Spinal cord (tissue), 10 donors: ENCODE measurements around the gene MTF1. TPM values are rescaled to one million over a fixed set of nuclear protein-coding genes. Genes with fewer than 3 reads are reported as not detected.
A peak's percentile ranks its signal among the peaks of the same experiment; 100 is the strongest.
"Not testable (repeated sequence)": the region's sequence is repeated elsewhere in the genome, so short reads cannot be mapped to it uniquely, and the experiment has no call there.

Experiments used
- DNase-seq, 6 donors: peaks; one replicate each; pipeline versions ENCODE4 v3.0.0 to v3.0.0-alpha.2; 2013 to 2015; ENCODE audit warnings: low spot score in 6 of 6, low read depth in 4 of 6
- H3K27ac ChIP-seq: one replicate; pipeline ENCODE4 v1.5.1; 2013; ENCODE audit warnings: low read depth, low read length, control low read depth
- H3K27me3 ChIP-seq: one replicate; pipeline ENCODE4 v1.6.1; 2013; ENCODE audit warnings: low read length; ENCODE audit not compliant: control insufficient read depth, insufficient read depth
- H3K36me3 ChIP-seq: one replicate; pipeline ENCODE4 v1.6.1; 2013; ENCODE audit warnings: low read length; ENCODE audit not compliant: control insufficient read depth, insufficient read depth
- H3K4me1 ChIP-seq: one replicate; pipeline ENCODE4 v1.6.1; 2013; ENCODE audit warnings: low read length; ENCODE audit not compliant: control insufficient read depth, insufficient read depth
- H3K4me3 ChIP-seq: one replicate; pipeline ENCODE4 v1.5.1; 2013; ENCODE audit warnings: low read depth, low read length, control low read depth
- H3K9me3 ChIP-seq: one replicate; pipeline ENCODE4 v1.6.1; 2013; ENCODE audit warnings: low read length; ENCODE audit not compliant: control insufficient read depth, insufficient read depth
- whole genome bisulfite sequencing: methylation state at CpG from one replicate; pipeline ENCODE4 v1.1.5; 2013; ENCODE audit warnings: missing lambda C conversion rate; ENCODE audit not compliant: insufficient coverage; 5-methylcytosine and 5-hydroxymethylcytosine counted together
- polyA plus RNA-seq, 2 donors: library from polyadenylated mRNA; unstranded; fragments of 120-200 nt; gene quantifications; one replicate each; pipeline ENCODE4 v1.2.1, GENCODE V29; 2013; ENCODE audit not compliant: insufficient read length in 2 of 2
- total RNA-seq, 2 donors: library from RNA; depleted of rRNA in 1 of 2; stranded (reverse); fragments of 120-200 nt in 1 of 2; fragments of >200 nt in 1 of 2; gene quantifications; one replicate each; pipeline versions ENCODE4 v1.2.3 to v1.2.4, GENCODE V29; 2013 to 2014
- donor health status: healthy.

The MTF1 gene
- total and polyA plus RNA-seq, 4 donors = 3.1 to 8.6 (median 5.9) TPM

DNA sequence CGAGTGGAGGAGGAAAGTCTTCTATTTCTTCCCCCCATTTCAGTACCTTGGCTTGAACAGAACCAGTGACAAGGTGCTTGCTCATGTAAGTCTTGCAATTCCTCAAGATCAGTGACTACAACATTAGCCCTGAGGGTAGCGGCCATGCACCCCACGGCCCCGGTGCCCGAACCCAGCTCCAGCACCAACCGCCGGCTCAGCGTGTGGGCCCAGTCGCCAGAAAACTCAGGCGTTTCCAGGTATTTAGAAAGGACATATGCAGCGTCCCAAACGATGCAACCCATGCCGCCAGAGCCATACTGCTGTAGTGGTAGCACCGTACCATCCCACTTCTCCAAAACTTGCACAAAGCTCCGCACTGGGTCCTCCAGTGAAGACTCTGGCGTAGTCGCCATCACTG, 76.9 kb downstream of the MTF1 start:
- H3K27me3 ChIP-seq = peaks cover 7% of the 10 kb centered on the region

DNA sequence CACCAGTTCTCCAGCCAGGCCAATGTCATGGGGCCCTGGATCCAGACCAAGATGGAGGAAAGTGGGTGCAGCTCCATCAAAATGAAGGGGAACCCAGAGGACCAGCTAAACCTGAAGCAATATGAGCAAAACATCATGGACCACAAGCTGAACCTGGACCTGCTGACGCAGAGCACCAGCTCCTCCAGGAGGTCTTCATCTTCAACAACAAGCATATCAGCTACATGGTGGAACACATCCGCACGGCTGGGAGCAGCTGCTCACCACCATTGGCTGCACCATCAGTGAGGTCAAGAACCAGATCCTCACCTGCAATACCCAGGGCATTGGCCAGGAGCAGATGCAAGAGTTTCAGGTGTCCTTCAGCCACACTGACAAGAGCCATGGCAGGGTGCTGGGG, 80.7 kb downstream of the MTF1 start:
- Histone ChIP-seq H3K4me1 (no peaks in the 10 kb centered on the region), H3K4me3 (no peak overlapping the region), H3K27ac (no peak overlapping the region), H3K9me3 (no peaks in the 10 kb centered on the region), H3K36me3 (no peaks in the 10 kb centered on the region), H3K27me3 (peaks cover 9% of the 10 kb centered on the region)
- no peak for DNase-seq
- WGBS = 94% methylated on average over 3 of the region's 3 CpGs

More for the DNA sequence above, 76.9 kb downstream of the MTF1 start:
- Histone ChIP-seq H3K4me1 (no peaks in the 10 kb centered on the region), H3K27ac (no peak overlapping the region), H3K4me3 (no peak overlapping the region), H3K36me3 (no peaks in the 10 kb centered on the region), H3K9me3 (no peaks in the 10 kb centered on the region)
- 76% methylated on average over 12 of the region's 17 CpGs for WGBS
- no peak for DNase-seq

DNA sequence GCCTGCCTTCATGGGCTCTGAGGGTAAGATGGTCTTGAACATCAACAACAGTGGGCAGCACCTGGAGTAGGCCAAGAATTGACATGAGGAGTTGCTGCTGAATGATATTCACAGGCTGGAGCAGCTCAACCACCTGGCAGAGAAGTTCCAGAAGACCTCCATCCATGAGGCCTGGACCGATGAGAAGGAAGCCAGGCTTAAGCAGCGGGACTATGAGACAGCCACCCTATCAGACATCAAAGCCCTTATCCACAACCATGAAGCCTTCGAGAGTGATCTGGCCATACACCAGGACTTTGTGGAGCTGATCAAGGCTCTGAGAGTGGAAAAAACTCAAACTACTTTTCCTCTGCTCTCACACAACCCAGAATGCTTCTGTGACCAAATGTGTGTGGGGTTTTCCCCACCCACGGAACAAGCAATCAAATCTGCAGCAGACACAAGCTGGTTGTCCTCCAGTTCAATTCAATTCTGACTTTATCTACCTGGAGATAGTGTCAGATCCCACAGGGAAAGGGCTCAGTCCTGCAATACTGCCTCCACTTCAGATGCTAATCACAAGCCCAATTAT, 82.4 kb downstream of the MTF1 start:
- H3K27ac ChIP-seq = no peak overlapping the region
- WGBS = 86% methylated on average over 3 of the region's 4 CpGs
- no peak overlapping the region for H3K4me3 ChIP-seq
- H3K4me1 ChIP-seq = no peaks in the 10 kb centered on the region
- H3K9me3 ChIP-seq = no peaks in the 10 kb centered on the region
- DNase-seq = no peak
- peaks cover 7% of the 10 kb centered on the region for H3K27me3 ChIP-seq
- H3K36me3 ChIP-seq = no peaks in the 10 kb centered on the region

DNA sequence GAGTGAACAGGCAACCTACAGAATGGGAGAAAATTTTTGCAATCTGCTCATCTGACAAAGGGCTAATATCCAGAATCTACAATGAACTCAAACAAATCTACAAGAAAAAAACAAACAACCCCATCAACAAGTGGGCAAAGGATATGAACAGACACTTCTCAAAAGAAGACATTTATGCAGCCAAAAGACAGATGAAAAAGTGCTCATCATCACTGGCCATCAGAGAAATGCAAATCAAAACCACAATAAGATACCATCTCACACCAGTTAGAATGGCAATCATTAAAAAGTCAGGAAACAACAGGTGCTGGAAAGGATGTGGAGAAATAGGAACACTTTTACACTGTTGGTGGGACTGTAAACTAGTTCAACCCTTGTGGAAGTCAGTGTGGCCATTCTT, 88.0 kb downstream of the MTF1 start:
- peaks cover 25% of the 10 kb centered on the region for H3K27me3 ChIP-seq
- H3K9me3 ChIP-seq, H3K27ac ChIP-seq, H3K4me3 ChIP-seq, DNase-seq, H3K4me1 ChIP-seq, H3K36me3 ChIP-seq: not testable (repeated sequence)

DNA sequence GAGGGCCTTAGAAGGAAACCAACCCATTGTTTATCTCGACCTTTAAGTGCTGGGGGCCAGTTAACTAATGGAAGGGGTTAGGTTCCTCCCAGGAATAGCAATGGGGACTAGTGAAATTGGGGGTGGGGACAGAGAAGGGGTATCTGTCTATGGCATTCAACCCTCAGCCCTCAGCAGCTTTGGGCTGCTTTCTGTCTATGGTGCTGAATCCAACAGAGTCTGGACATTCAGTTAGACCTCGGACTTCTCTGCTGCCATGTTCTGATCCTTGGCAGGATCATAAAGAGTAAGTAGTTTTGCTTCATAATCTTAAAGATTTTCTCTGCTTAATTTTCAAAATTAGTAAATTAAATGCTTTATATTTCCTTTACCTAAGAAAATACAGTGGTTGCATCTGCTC, 91.9 kb downstream of the MTF1 start:
- Histone ChIP-seq H3K27me3 (peaks cover 59% of the 10 kb centered on the region), H3K27ac (no peak overlapping the region), H3K9me3 (no peaks in the 10 kb centered on the region), H3K4me1 (peaks cover 28% of the 10 kb centered on the region), H3K4me3 (no peak overlapping the region), H3K36me3 (no peaks in the 10 kb centered on the region)
- WGBS = 0% methylated on average over 1 of the region's 2 CpGs
- no peak for DNase-seq

DNA sequence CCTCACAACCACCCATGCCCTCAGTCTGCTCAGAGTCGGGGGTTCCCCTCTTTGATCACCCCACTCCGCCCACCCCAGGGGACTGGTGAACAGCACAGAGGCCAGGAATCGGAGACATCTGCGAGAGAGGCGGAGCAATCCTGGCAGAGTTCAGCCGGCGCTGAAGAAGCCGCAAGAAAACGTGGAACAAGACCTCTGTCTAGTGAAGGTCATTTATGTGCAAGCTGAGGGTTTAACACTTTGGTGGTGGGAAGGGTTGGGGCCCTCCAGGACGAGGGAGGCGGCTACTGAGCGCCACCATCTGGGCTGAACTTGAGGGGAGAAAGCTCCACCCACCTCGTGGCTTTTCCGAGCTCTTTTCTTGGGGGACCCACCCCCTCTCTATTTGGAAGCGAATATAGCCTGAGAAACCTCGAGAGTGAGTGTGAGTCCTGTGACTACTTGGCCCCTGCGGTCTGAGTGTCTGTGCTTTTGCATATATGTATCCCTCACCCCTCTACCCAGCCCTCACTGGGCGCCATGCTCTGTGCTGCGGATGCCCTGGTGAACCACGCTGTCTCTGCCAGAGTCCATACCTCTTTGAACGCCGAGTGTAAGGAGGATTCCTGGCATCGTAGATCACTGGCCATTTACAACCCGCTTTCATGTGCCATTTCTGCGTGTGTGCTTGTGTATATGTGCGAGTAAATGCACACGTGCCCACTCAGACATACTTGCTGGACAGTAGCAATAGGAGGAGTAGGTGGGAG, 93.3 kb downstream of the MTF1 start:
- Histone ChIP-seq H3K4me3 (peak overlapping the region; percentile 40), H3K36me3 (peaks cover 9% of the 10 kb centered on the region), H3K9me3 (no peaks in the 10 kb centered on the region), H3K27ac (no peak overlapping the region), H3K27me3 (peaks cover 72% of the 10 kb centered on the region), H3K4me1 (peaks cover 33% of the 10 kb centered on the region)
- WGBS = 4% methylated on average over 21 of the region's 27 CpGs
- peak in 3 of 6 donors; percentile 23 to 86 (median 58) for DNase-seq

DNA sequence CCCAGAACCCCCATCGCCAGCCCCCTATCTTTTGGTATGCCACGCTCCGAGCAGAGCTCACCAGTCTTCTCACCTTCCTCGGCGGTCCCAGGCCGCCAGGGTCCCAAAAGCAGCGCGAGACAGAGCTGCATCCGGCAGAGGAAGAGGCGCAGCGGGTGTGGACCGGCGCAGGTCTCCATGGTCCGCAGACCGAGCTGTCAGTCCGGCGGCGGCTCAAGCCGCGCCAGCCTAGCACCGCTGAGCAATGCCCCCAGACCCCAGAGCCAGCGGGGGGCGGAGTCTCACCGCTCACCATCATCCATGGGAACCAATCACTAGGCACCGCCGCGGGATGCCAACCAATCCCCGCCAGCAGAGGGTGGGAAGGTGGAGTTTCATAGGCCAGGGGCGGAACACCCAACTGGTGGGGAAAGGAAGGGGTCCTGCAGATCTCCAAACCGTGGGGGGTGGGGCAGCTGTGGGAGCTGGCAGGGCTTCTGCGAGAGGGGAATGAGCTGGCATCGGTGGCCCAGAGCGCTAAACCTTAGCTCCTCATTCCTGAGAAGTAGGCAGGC, 94.4 kb downstream of the MTF1 start, which contains the start of gene EPHA10:
Gene EPHA10, minus strand, starts transcription at position 233 of the 554 bp plus-strand sequence. Its CDS starts 54 bp downstream, at position 179.
- Histone ChIP-seq H3K4me3 (peak within 1 kb of the TSS; percentile 40), H3K4me1 (peaks cover 33% of the 10 kb centered on the region), H3K9me3 (no peaks in the 10 kb centered on the region), H3K36me3 (peaks cover 10% of the 10 kb centered on the region), H3K27me3 (peaks cover 76% of the 10 kb centered on the region), H3K27ac (no peak within 1 kb of the TSS)
- under 1% methylated on average over 31 of the region's 33 CpGs for WGBS
- peak; percentile 68 to 98 (median 84) for DNase-seq

DNA sequence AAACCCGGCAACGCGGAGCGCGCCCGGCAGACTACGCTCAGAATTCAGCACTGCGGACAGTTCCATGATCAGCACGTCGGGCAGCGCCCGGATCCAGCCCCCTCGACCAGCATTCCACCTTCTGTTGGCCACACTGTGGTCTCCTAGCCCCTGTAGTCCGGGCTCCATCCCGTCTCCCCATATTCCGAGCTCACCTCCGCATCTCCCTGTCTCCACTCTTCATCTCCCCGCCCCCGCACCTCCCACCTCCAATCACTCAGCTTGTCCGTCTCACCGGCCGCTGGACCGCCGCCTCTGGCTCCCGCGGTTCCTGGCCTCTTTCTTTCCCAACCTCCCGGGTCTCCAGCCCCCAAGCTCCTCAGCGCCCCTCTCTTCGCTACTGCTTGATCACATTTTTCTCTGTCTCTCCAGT, 95.0 kb downstream of the MTF1 start:
- H3K4me3 ChIP-seq = peak overlapping the region; percentile 40
- under 1% methylated on average over 29 of the region's 29 CpGs for WGBS
- H3K27me3 ChIP-seq = peaks cover 73% of the 10 kb centered on the region
- peaks cover 33% of the 10 kb centered on the region for H3K4me1 ChIP-seq
- peak in 4 of 6 donors; percentile 21 to 75 (median 54) for DNase-seq
- peaks cover 10% of the 10 kb centered on the region for H3K36me3 ChIP-seq
- H3K9me3 ChIP-seq = no peaks in the 10 kb centered on the region
- H3K27ac ChIP-seq = no peak overlapping the region

DNA sequence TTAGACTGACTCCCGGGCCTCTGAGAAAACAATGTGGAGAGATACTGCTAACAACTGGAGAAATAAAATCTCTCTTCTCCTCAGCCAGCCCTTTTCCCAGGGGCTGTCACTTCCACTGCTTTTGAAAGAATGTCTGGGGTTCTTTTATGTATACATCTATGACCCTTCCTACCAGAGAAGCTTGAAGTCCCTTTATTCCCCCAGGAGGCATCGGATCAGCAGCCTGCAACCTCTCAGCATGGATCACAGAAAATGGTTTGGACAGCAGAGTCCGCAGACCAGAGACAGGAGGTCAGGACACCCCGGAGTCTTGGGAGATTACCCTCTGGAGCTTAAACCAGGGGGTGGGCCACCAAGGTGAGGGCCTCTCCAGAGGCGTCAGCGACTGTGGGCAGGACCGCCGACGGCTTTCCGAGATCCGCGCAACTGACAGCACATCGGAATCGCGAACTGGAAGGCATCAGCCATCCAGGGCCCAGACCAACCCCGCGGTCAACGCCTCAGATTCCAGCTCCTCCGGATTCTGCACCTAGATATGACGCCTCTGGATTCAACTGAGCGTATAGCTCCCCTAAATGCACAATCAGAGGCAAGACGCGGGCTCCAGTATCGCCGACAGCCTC, 95.5 kb downstream of the MTF1 start:
- Histone ChIP-seq H3K27me3 (peaks cover 69% of the 10 kb centered on the region), H3K27ac (no peak overlapping the region), H3K36me3 (peaks cover 10% of the 10 kb centered on the region), H3K9me3 (no peaks in the 10 kb centered on the region), H3K4me3 (peak overlapping the region; percentile 40), H3K4me1 (peaks cover 33% of the 10 kb centered on the region)
- WGBS = 10% methylated on average over 24 of the region's 25 CpGs
- peak in 1 of 6 donors; percentile 63 for DNase-seq
